Esophagus squamous epithelium (tissue), 5 donors: Measurements from ENCODE around the gene LOXL4. TPM values are rescaled to one million over a fixed set of nuclear protein-coding genes. Genes with fewer than 3 reads are reported as not detected.

Experiments
- DNase-seq: peaks from one replicate; lab custom pipeline; 2025; lab: John Stamatoyannopoulos, UW
- H3K27ac ChIP-seq, 4 donors: fragments of 200-600 bp; sonication (generic); one replicate each; pipeline ENCODE4 v1.5.1; 2016 to 2019; ENCODE audit warnings: mild to moderate bottlenecking in 1 of 4
- H3K27me3 ChIP-seq, 4 donors: fragments of 200-600 bp; sonication (generic); 1 replicate in 3 of 4; 2 replicates in 1 of 4; pipeline versions ENCODE4 v1.5.1 to v1.6.0; 2017 to 2021; ENCODE audit warnings: antibody characterized with exemption in 1 of 4
- H3K36me3 ChIP-seq, 3 donors: fragments of 200-600 bp; sonication (generic); one replicate each; pipeline ENCODE4 v1.5.1; 2016 to 2019
- H3K4me1 ChIP-seq, 3 donors: fragments of 200-600 bp; sonication (generic); one replicate each; pipeline ENCODE4 v1.5.1; 2017 to 2019
- H3K4me3 ChIP-seq, 4 donors: fragments of 200-600 bp; sonication (generic); 1 replicate in 3 of 4; 2 replicates in 1 of 4; pipeline ENCODE4 v1.5.1; 2016 to 2019; ENCODE audit warnings: mild to moderate bottlenecking in 2 of 4, moderate library complexity in 1 of 4
- H3K9me3 ChIP-seq, 3 donors: fragments of 200-600 bp; sonication (generic); one replicate each; pipeline ENCODE4 v1.5.1; 2016 to 2019
- POLR2A ChIP-seq, 4 donors: fragments of 450-650 bp; IDR thresholded peaks; one replicate each; pipeline ENCODE4 v1.6.1; 2017; ENCODE audit warnings: antibody characterized with exemption in 4 of 4, mild to moderate bottlenecking in 4 of 4, moderate library complexity in 3 of 4
- WGBS, 2 donors: methylation state at CpG; one replicate each; pipeline ENCODE4 v1.1.5; 2018; 5-methylcytosine and 5-hydroxymethylcytosine counted together
- intact Hi-C: fragments of 100-400 bp; cut with DNase I; formaldehyde crosslinking; loops from one replicate; pipeline ENCODE4 v1.15.0; 2022
- total RNA-seq, 4 donors: library from RNA; depleted of rRNA; stranded (reverse); fragments of >200 nt; gene quantifications; one replicate each; pipeline ENCODE4 v1.1.0, GENCODE V29; 2016
- TF ChIP-seq, protein P1 (sequence below), 6 experiments: fragments of 450-650 bp in 4 of 6; fragments of 200-600 bp in 2 of 6; sonication (generic) in 2 of 6; IDR thresholded peaks; one replicate each; pipeline ENCODE4 v1.5.1; 2016 to 2019; ENCODE audit warnings: antibody characterized with exemption in 6 of 6, mild to moderate bottlenecking in 4 of 6, moderate library complexity in 4 of 6
- donor health status: DM: yes; HTN: yes; CAD: no.

The LOXL4 gene
- total RNA-seq, 4 donors from 2014 or later: 0.19 to 3.5 (median 1.4) TPM

DNA sequence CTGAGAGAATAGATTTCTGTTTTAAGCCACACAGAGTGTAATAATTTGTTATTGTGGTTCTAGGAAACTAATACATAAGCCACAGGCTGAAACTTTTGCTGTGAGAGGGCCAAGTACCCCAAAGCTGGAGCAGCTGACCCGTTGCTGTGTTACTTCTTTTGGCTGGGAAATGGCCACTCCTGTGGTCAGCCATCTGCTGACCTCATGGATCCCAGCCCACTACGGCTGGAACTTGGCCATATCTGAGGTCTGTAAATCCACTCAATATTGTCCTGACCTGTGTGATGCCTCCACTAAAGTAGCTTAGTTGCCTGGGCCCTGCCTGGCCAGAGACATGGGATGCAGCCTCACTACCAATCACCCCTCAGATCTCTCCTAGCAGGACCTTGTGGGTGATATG lies 17.4 kb upstream of the LOXL4 start:
- H3K4me3 ChIP-seq: no peak overlapping the region
- no peak for TF ChIP-seq POLR2A (IDR thresholded peaks at IDR 0.05)
- TF ChIP-seq, protein P1, sequence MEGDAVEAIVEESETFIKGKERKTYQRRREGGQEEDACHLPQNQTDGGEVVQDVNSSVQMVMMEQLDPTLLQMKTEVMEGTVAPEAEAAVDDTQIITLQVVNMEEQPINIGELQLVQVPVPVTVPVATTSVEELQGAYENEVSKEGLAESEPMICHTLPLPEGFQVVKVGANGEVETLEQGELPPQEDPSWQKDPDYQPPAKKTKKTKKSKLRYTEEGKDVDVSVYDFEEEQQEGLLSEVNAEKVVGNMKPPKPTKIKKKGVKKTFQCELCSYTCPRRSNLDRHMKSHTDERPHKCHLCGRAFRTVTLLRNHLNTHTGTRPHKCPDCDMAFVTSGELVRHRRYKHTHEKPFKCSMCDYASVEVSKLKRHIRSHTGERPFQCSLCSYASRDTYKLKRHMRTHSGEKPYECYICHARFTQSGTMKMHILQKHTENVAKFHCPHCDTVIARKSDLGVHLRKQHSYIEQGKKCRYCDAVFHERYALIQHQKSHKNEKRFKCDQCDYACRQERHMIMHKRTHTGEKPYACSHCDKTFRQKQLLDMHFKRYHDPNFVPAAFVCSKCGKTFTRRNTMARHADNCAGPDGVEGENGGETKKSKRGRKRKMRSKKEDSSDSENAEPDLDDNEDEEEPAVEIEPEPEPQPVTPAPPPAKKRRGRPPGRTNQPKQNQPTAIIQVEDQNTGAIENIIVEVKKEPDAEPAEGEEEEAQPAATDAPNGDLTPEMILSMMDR (IDR thresholded peaks at IDR 0.05): no peak
- DNase-seq: no peak
- no peak overlapping the region for H3K27ac ChIP-seq
- H3K27me3 ChIP-seq: peaks cover 0 to 19% (median 0%) of the 10 kb centered on the region in 4 donors
- H3K4me1 ChIP-seq: no peaks in the 10 kb centered on the region
- WGBS, 2 donors: 73 to 79% methylated on average over 2 of the region's 2 CpGs
- intact Hi-C loops: no loop called here
- H3K9me3 ChIP-seq: no peaks in the 10 kb centered on the region
- no peaks in the 10 kb centered on the region for H3K36me3 ChIP-seq

DNA sequence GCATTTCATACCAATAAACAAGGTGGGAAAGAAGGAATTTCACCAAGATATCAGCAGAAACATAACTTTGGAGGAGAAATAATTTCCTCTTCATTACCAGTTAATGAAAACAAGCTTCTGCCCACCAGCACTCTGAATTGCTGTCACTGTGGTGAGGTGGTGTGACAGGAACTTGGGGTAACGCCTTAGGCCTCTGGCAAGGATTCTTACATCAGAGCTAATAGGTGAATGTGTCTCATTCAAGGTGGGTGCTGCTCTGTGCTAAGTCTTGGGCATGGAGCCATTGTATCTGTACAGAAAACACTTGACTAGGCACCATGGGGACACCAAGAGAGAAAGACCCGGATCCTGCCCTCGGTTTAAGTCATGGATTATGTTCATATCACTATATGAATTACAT lies 8.3 kb upstream of the LOXL4 start:
- intact Hi-C loops: no loop called here
- no peaks in the 10 kb centered on the region for H3K9me3 ChIP-seq
- TF ChIP-seq, protein P1 (IDR thresholded peaks at IDR 0.05): no peak
- no peak for TF ChIP-seq POLR2A (IDR thresholded peaks at IDR 0.05)
- H3K27me3 ChIP-seq: peaks cover 0 to 30% (median 0%) of the 10 kb centered on the region in 4 donors
- no peak overlapping the region for H3K4me3 ChIP-seq
- no peaks in the 10 kb centered on the region for H3K36me3 ChIP-seq
- 78 to 87% methylated on average over 1 to 3 of the region's 3 CpGs for WGBS, 2 donors
- no peaks in the 10 kb centered on the region for H3K4me1 ChIP-seq
- DNase-seq: no peak
- H3K27ac ChIP-seq: no peak overlapping the region

GRCh38 chr10:98274562-98274961 lies 6.6 kb upstream of the LOXL4 start:
- Histone ChIP-seq H3K27ac (no peak overlapping the region), H3K27me3 (peaks cover 0 to 33% (median 0%) of the 10 kb centered on the region in 4 donors), H3K4me3 (no peak overlapping the region), H3K9me3 (no peaks in the 10 kb centered on the region), H3K36me3 (no peaks in the 10 kb centered on the region), H3K4me1 (peaks cover 0 to 10% (median 6%) of the 10 kb centered on the region in 3 donors)
- intact Hi-C loops: no loop called here
- no peak for DNase-seq
- WGBS, 2 donors: 73 to 82% methylated on average over 1 to 3 of the region's 3 CpGs
- TF ChIP-seq, protein P1 (IDR thresholded peaks at IDR 0.05): no peak
- no peak for TF ChIP-seq POLR2A (IDR thresholded peaks at IDR 0.05)

DNA sequence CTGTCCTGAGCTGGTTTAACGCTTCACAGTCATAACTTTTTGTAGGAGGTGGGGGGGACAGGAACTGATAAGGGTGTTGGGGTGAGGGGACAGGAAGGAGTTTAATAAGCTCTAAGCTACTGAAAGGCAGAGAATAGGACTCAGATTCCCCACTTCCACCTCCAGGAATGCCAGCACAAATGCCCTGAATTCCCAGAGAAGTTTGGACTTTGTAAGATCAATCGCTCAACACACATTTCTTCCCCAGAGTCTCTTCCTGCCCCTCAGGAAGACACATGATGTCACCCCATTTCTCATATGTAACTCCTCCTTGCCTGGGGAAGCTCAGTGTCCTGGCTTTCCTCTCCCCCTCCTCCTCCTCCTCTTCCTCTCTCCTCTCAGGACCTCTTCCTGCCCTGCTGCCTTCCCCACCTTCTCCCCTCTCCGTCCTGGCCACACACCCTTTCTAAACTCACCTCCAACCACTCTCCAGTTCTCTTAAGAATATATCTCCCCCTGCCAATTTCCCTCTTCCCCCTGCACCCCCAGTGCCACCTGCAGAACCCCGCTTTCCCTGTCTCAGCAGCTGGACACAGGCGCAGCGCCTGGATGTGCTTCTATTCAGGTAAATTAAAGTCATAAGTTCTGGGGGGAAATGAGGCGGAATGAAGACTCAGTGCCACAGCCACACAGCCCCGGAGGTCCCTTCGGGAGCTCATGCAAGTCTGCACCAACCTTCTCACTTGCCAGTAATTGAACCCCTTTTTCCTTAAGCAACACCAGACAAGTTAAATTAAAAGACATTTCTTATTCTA lies 5.3 kb upstream of the LOXL4 start:
- no peak overlapping the region for H3K27ac ChIP-seq
- DNase-seq: no peak
- intact Hi-C loops: no loop called here
- H3K27me3 ChIP-seq: peaks cover 0 to 46% (median 0%) of the 10 kb centered on the region in 4 donors
- 86 to 93% methylated on average over 8 to 9 of the region's 9 CpGs for WGBS, 2 donors
- peaks cover 8 to 23% (median 18%) of the 10 kb centered on the region in 3 donors for H3K4me1 ChIP-seq
- H3K9me3 ChIP-seq: no peaks in the 10 kb centered on the region
- H3K4me3 ChIP-seq: no peak overlapping the region
- no peaks in the 10 kb centered on the region for H3K36me3 ChIP-seq
- no peak for TF ChIP-seq POLR2A (IDR thresholded peaks at IDR 0.05)
- TF ChIP-seq, protein P1 (IDR thresholded peaks at IDR 0.05): no peak

- no peak for DNase-seq
These were observed 4.7 kb upstream of the LOXL4 start for GRCh38 chr10:98272656-98273055.

More at GRCh38 chr10:98272656-98273055, 4.7 kb upstream of the LOXL4 start:
- Histone ChIP-seq H3K36me3 (no peaks in the 10 kb centered on the region), H3K27ac (no peak overlapping the region), H3K4me1 (peaks cover 13 to 28% (median 21%) of the 10 kb centered on the region in 3 donors), H3K4me3 (no peak overlapping the region), H3K27me3 (peaks cover 0 to 51% (median 0%) of the 10 kb centered on the region in 4 donors), H3K9me3 (no peaks in the 10 kb centered on the region)
- WGBS, 2 donors: 84 to 90% methylated on average over 10 of the region's 10 CpGs
- no peak for TF ChIP-seq POLR2A (IDR thresholded peaks at IDR 0.05)
- TF ChIP-seq, protein P1 (IDR thresholded peaks at IDR 0.05): no peak
- intact Hi-C loops: no loop called here
